Umbilical cord (tissue), 2 donors: ENCODE measurements around the gene ARHGAP26. TPM values are rescaled to one million over a fixed set of nuclear protein-coding genes. Genes with fewer than 3 reads are reported as not detected.
"Not testable (repeated sequence)": the region's sequence is repeated elsewhere in the genome, so short reads cannot be mapped to it uniquely, and the experiment has no call there.

Experiments
- DNase-seq: peaks from one replicate; pipeline ENCODE4 v3.0.0-alpha.2; 2015; ENCODE audit warnings: low spot score
- total RNA-seq: library from RNA; depleted of rRNA; stranded (reverse); fragments of >200 nt; gene quantifications from one replicate; pipeline ENCODE4 v1.2.3, GENCODE V29; 2014; ENCODE audit warnings: low replicate concordance; ENCODE audit not compliant: insufficient read depth

ARHGAP26 gene
- total RNA-seq, 1 donor from 2014 or later = 17.3 TPM

DNA sequence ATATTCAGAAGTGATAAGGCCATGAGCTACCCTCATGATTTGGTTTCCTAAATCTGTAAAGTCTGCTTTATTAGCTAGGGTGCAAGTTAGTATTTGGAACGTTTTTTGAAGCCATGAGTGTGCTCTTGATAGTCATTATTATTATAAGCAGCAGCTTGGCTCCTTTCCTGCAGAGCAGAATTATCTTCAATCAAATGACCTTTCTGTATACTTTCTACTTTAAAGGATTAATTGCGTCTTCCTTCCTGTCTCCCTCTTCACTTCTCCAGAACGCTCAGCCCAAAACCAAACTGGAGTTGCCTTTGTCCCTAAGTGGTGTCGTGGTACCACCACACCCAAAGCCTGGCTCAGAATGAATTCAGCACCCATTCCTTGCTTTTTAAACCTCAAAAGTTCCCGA is 211.3 kb downstream of the ARHGAP26 start:
- peak; percentile 13 for DNase-seq

GRCh38 chr5:142981886-142982820 is 212.0 kb downstream of the ARHGAP26 start:
- DNase-seq = peak; percentile 61

- DNase-seq = no peak
Observed at GRCh38 chr5:142982821-142983200, 212.6 kb downstream of the ARHGAP26 start.

GRCh38 chr5:142984011-142984410 is 213.8 kb downstream of the ARHGAP26 start:
- DNase-seq = peak; percentile 20

DNA sequence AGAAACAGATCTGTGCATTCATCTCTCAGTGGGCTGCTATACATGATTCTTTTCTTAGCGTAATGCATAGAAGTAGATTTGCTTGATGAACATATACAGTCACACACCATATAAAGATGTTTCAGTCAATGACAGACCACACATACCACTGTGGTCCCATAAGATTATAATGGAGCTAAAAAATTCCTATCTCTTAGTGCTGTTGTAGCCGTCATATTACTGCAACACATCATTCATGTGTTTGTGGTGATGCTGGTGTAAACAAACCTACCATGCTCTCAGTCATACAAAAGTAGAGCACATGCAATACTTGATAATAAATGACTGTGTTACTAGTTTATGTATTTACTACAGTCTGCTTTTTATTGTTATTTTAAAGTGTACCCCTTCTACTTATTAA is 214.3 kb downstream of the ARHGAP26 start:
- no peak for DNase-seq

- DNase-seq = not testable (repeated sequence)
Observed at GRCh38 chr5:142989270-142989669, 219.1 kb downstream of the ARHGAP26 start.

GRCh38 chr5:142990073-142990472 is 219.9 kb downstream of the ARHGAP26 start:
- DNase-seq = not testable (repeated sequence)

DNA sequence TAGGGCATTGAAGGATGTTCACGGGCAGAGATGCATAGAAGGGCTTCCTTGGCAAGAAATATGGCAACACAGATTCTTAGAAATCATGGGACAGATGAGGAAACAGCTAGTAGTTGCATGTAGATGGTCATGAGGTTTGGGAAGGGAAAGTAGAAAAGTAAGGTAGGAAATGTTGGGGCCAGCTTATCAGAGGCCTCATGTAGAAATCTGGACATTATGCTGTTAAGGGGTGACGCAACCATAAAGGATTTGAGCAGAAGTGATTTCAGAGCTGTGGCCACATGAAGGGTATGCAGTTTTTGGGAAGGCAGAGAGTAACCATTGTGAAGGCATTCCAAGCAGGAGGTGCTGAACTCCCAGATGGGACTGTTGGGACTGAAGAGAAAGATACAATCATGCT is 224.0 kb downstream of the ARHGAP26 start:
- no peak for DNase-seq

GRCh38 chr5:142995621-142996020 is 225.4 kb downstream of the ARHGAP26 start:
- DNase-seq = not testable (repeated sequence)

DNA sequence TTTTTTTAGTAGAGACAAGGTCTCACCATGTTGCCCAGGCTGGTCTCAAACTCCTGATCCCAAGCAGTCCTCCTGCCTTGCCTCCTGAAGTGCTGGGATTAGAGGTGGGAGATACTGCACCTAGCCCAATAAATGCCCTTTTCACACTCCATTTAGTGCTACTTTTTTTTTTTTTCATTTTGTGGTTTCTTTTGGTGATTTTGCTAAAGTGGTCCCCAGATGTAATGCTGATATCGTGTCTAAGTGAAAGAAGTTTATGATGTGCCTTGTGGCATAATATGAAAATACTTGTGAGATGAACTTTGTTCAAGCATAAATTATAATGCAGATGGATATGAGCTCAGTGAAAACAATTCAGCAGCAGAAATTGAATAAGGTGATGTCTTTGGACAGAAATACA is 227.4 kb downstream of the ARHGAP26 start:
- DNase-seq = no peak

GRCh38 chr5:142998316-142999020 is 228.3 kb downstream of the ARHGAP26 start:
- DNase-seq = no peak

DNA sequence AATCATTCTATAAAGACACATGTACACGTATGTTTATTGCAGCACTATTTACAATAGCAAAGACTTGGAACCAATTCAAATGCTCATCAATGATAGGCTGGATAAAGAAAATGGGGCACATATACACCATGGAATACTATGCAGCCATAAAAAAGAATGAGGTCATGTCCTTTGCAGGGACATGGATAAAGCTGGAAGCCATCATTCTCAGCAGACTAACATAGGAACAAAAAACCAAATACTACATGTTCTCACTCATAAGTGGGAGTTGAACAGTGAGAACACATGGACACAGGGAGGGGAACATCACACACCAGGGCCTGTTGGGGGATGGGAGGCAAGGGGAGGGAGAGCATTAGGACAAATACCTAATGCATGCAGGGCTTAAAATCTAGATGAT is 230.4 kb downstream of the ARHGAP26 start:
- DNase-seq = not testable (repeated sequence)

- DNase-seq = peak; percentile 20
Observed at GRCh38 chr5:143001764-143002351, 231.7 kb downstream of the ARHGAP26 start.

GRCh38 chr5:143002459-143003327 is 232.5 kb downstream of the ARHGAP26 start:
- peak; percentile 77 for DNase-seq

- DNase-seq = no peak
Observed at GRCh38 chr5:143003328-143003636, 233.1 kb downstream of the ARHGAP26 start.

DNA sequence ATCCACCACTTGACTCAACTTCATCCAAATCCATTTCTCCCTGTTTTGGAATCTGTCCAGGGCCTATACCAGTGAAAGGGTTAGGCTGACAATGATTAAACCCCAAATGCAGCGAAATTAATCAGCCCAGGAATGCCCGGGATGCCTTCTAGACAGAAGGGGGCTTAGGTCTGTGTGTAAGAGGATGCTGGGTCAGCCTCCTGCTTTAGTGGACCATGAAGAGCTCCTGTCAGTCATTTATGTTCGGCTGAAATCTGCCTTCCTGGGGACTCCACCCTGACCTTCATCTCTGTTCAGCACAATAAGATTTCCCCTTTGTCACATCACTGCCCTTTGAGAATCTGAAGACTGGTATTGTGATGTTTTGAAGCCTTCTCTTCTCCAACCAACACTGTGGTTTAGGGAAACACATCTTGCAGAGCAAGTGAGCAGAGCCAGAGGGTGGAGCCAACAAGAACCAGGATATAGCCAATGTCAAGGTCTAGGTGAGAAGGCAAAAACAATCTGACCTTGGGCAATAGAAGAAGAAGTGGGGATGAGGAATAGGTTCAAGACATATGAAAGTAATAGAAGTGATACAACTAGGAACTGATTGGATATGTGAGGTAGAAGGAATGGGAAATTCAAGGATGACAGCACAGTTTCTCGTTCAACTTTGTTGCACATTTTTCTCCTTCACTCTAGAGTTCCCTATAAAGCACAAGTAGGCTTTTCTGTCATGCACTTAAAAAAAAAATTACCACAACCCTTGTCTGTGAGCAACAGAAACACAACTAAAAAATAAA is 234.4 kb downstream of the ARHGAP26 start:
- DNase-seq = no peak

DNA sequence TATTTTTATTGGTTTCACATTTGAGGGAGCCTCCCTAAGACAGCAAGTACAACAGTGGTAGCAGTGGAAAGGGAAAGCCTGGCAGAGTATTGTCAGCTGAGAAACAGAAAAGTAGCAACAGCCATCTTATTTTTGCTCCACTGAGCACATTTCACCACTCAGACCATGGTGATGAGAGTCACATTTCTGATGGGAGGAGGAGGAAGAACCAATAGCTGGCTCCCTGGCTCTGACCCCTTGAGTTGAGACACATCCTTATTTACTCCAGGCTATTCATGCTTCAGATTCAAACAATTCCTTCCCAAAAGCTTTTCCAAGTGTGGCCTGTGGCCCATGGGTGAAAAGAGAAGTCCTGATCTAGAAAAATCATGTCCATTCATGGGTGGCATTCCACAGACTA is 236.3 kb downstream of the ARHGAP26 start:
- DNase-seq = no peak

DNA sequence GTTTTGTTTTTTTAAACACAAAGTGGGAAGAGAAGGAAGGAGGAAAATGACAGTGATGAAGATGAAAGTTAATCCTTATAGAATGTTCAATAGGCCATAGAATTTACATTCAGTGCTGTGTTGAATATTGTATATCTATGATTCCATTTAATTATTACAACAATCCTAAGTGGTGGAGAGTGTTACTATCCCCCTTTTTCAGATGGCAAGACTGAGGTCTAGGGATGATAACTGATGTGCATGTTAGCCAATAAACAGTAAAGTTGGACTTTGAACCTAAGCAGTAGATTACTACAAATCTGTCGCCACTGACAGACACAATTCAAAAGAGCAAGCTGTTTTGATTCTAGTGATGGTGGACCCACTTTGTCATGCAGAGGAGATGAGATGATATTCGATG is 237.9 kb downstream of the ARHGAP26 start:
- DNase-seq = no peak

DNA sequence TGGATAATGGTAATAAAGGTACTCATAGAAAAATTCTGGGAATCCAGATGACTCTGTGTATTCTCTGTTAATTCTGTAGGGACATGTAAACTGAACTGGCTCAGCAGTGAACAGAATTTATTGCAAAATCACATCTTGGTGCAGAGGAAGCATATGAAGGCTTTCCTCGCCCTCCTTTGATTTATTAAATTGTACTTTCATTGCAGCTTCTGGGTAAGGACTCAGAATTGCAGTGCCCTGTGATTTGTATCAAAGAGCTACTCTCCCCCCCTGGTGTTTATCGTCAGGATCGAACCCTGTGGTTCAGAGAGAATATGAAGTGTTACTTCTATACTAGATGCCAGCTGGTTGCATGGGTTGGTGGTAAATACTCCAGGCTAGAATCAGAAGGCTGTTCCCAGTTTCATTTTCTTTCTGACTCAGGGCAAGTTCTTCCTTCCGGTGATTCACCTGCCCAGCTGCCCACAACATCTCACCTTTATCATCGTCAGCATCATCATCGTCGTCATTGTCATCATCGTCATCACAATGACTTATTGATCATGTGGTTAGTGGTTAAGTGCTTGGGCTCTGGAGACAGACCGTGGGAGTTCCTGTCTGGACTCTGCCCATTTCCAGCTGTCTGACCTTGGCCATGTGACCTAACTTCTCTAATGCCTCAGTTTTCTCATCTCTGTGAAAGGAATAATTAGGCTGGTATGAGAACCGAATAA is 238.8 kb downstream of the ARHGAP26 start:
- DNase-seq = no peak

GRCh38 chr5:143010351-143010750 is 240.2 kb downstream of the ARHGAP26 start:
- no peak for DNase-seq
